Naive B cell (primary cell): ENCODE data around the gene SAMD4A. TPM values are rescaled to one million over a fixed set of nuclear protein-coding genes. Genes with fewer than 3 reads are reported as not detected.
A peak's percentile ranks its signal among the peaks of the same experiment; 100 is the strongest.

ENCODE experiments used
- ATAC-seq, 2 donors: fragments of 150-1000 bp; cut with Tn5 transposase; 2 replicates each; pipeline ENCODE4 v1.10.0; 2021; ENCODE audit warnings: low read depth in 2 of 2, mild to moderate bottlenecking in 2 of 2, moderate library complexity in 2 of 2
- DNase-seq: peaks from one replicate; pipeline ENCODE4 v3.0.0; 2022
- H3K27ac Mint-ChIP-seq, 6 donors: one replicate each; pipeline ENCODE4 v1.8.0; 2020 to 2022; ENCODE audit warnings: mild to moderate bottlenecking in 6 of 6, mixed read lengths in 6 of 6, moderate library complexity in 5 of 6, inconsistent platforms in 2 of 6
- H3K27me3 Mint-ChIP-seq, 3 donors: one replicate each; pipeline ENCODE4 v1.8.0; 2021 to 2022; ENCODE audit warnings: mixed read lengths in 3 of 3, mild to moderate bottlenecking in 1 of 3
- H3K36me3 Mint-ChIP-seq, 2 donors: one replicate each; pipeline ENCODE4 v1.8.0; 2020 to 2022; ENCODE audit warnings: mixed read lengths in 2 of 2, inconsistent platforms in 1 of 2, mild to moderate bottlenecking in 1 of 2
- H3K4me1 Mint-ChIP-seq, 3 donors: one replicate each; pipeline ENCODE4 v1.8.0; 2020 to 2022; ENCODE audit warnings: mixed read lengths in 3 of 3, inconsistent platforms in 1 of 3, mild to moderate bottlenecking in 1 of 3, moderate library complexity in 1 of 3
- H3K4me3 Mint-ChIP-seq, 8 donors: one replicate each; pipeline ENCODE4 v1.8.0; 2020 to 2022; ENCODE audit warnings: mild to moderate bottlenecking in 8 of 8, mixed read lengths in 8 of 8, moderate library complexity in 8 of 8, inconsistent platforms in 2 of 8
- H3K9me3 Mint-ChIP-seq, 7 donors: one replicate each; pipeline ENCODE4 v1.8.0; 2020 to 2022; ENCODE audit warnings: mixed read lengths in 7 of 7, mild to moderate bottlenecking in 5 of 7, inconsistent platforms in 2 of 7, moderate library complexity in 1 of 7
- polyA plus RNA-seq, 6 donors: library from polyadenylated mRNA; unstranded; fragments of 300-500 nt; fragmentation: Illumina TruSeq; gene quantifications; one replicate each; pipeline ENCODE4 v1.2.3, GENCODE V29; 2021; ENCODE audit warnings: low read depth in 6 of 6

SAMD4A gene
- polyA plus RNA-seq, 6 donors from 2014 or later = 0.84 to 2.1 (median 1.2) TPM; not detected in 1

- no peak for ATAC-seq
- Mint-ChIP-seq H3K36me3 (no peaks in the 10 kb centered on the region), H3K4me1 (peaks cover 7 to 9% (median 8%) of the 10 kb centered on the region in 3 donors), H3K27ac (no peak overlapping the region), H3K4me3 (no peak overlapping the region), H3K27me3 (no peaks in the 10 kb centered on the region), H3K9me3 (no peaks in the 10 kb centered on the region)
- DNase-seq = no peak
Measured at GRCh38 chr14:54650959-54651351, 84.0 kb downstream of the SAMD4A start.

DNA sequence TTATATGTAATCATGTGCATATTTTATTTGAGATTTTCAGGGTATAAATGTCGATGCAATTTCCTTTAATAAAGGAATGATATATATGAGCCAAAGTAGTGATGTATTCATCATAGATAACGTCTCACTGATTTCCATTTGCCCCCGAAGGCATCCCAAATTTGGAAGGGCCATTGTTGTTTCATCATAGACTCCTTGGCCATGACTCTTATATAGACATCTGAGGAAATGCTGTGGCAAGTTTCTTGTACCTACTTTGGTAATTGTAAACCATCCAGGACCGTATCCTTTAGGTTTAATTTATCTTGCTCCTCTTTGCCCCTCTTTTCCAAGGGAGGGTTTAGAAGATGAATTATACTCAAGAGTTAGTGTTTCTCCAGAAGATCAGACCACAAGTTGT, 84.7 kb downstream of the SAMD4A start:
- no peak for DNase-seq
- no peak overlapping the region for H3K27ac Mint-ChIP-seq
- no peak for ATAC-seq

GRCh38 chr14:54652188-54652587, 85.3 kb downstream of the SAMD4A start:
- no peaks in the 10 kb centered on the region for H3K9me3 Mint-ChIP-seq
- ATAC-seq = no peak
- no peaks in the 10 kb centered on the region for H3K36me3 Mint-ChIP-seq
- H3K4me3 Mint-ChIP-seq = no peak overlapping the region
- no peak overlapping the region for H3K27ac Mint-ChIP-seq
- no peaks in the 10 kb centered on the region for H3K27me3 Mint-ChIP-seq
- peaks cover 7 to 8% (median 8%) of the 10 kb centered on the region in 3 donors for H3K4me1 Mint-ChIP-seq
- no peak for DNase-seq

More for the DNA sequence above, 84.7 kb downstream of the SAMD4A start:
- H3K27me3 Mint-ChIP-seq = no peaks in the 10 kb centered on the region
- H3K9me3 Mint-ChIP-seq = no peaks in the 10 kb centered on the region
- H3K4me3 Mint-ChIP-seq = no peak overlapping the region
- peaks cover 7 to 8% (median 8%) of the 10 kb centered on the region in 3 donors for H3K4me1 Mint-ChIP-seq
- no peaks in the 10 kb centered on the region for H3K36me3 Mint-ChIP-seq

- Mint-ChIP-seq H3K36me3 (no peaks in the 10 kb centered on the region), H3K27me3 (no peaks in the 10 kb centered on the region), H3K4me3 (no peak overlapping the region), H3K27ac (no peak overlapping the region), H3K9me3 (no peaks in the 10 kb centered on the region), H3K4me1 (peaks cover 7 to 8% (median 8%) of the 10 kb centered on the region in 3 donors)
- no peak for ATAC-seq
- DNase-seq = no peak
Measured at GRCh38 chr14:54652605-54653052, 85.7 kb downstream of the SAMD4A start.

- Mint-ChIP-seq H3K36me3 (no peaks in the 10 kb centered on the region), H3K4me1 (peaks cover 7 to 13% (median 8%) of the 10 kb centered on the region in 3 donors), H3K27me3 (no peaks in the 10 kb centered on the region), H3K27ac (peak overlapping the region in 2 of 6 donors; percentile 49 to 84), H3K4me3 (no peak overlapping the region), H3K9me3 (no peaks in the 10 kb centered on the region)
- ATAC-seq = no peak
- DNase-seq = no peak
Measured at GRCh38 chr14:54653712-54654469, 87.0 kb downstream of the SAMD4A start.

DNA sequence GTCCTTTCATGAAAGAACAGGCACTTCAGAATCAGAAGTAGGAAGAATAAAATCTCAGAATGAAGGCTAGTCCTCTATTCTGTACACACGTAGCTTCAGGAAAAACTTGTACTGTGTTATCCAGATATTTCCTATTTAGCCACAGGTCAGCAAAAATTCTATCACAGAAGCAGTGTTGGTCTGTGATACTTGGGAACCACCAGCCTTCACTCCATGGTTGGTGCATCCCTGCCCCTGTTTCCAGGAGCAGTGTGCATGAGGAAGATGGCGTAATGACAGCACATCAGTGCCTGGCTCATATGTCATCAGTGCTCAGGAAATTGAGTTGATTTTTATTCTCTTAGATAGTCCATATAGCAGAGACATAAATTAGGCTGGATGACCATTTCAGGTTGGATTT, 87.7 kb downstream of the SAMD4A start:
- H3K36me3 Mint-ChIP-seq = no peaks in the 10 kb centered on the region
- H3K27ac Mint-ChIP-seq = peak overlapping the region in 1 of 6 donors; percentile 49
- H3K4me1 Mint-ChIP-seq = peaks cover 7 to 13% (median 8%) of the 10 kb centered on the region in 3 donors
- DNase-seq (no peak), ATAC-seq (no peak)
- no peak overlapping the region for H3K4me3 Mint-ChIP-seq
- no peaks in the 10 kb centered on the region for H3K27me3 Mint-ChIP-seq
- no peaks in the 10 kb centered on the region for H3K9me3 Mint-ChIP-seq

DNA sequence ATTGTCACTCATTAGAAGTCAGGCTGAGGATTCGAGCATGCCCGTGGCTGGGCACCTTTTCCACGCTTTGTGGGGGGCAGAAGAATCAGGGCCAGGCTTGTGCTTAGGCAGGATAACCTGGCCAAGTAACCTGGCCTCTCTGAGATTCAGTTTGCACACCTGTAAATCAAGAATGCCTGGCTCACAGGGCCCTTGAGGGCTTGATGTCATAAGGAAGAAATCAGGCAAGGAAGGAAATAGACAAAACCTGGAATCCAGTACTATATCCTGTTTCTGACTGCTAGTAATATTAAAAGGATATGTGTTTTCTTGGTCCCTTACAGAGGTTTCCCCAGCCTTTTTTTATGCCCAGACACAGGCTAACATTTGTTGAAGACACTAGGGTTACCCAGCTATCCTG, 91.9 kb downstream of the SAMD4A start:
- peaks cover 0 to 2% (median 0%) of the 10 kb centered on the region in 7 donors for H3K9me3 Mint-ChIP-seq
- peaks cover 4 to 19% (median 12%) of the 10 kb centered on the region in 3 donors for H3K4me1 Mint-ChIP-seq
- DNase-seq (no peak), ATAC-seq (no peak)
- H3K4me3 Mint-ChIP-seq = no peak overlapping the region
- H3K27me3 Mint-ChIP-seq = no peaks in the 10 kb centered on the region
- H3K27ac Mint-ChIP-seq = no peak overlapping the region
- H3K36me3 Mint-ChIP-seq = no peaks in the 10 kb centered on the region

DNA sequence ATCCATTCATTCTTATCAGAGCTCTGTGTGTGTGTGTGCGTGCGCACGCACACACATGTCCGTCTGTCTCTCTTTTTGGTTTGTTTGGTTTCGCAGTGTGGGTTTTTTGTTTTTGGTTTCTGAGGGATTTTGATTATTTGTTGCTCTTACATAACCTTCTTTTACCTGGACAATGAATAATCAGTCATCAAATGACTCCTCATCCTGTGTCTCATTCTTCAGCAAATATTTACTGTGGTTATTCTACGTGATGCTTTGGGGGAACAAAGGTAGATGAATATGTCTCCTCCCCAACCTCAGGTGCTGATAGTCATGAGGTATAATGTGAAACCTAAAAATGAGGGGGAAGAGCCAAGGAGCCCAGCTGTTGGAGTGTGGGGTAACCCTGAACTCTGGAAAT, 92.4 kb downstream of the SAMD4A start:
- Mint-ChIP-seq H3K4me3 (no peak overlapping the region), H3K9me3 (peaks cover 0 to 2% (median 0%) of the 10 kb centered on the region in 7 donors), H3K4me1 (peaks cover 8 to 24% (median 15%) of the 10 kb centered on the region in 3 donors), H3K36me3 (no peaks in the 10 kb centered on the region), H3K27me3 (no peaks in the 10 kb centered on the region), H3K27ac (peak overlapping the region in 1 of 6 donors; percentile 9)
- ATAC-seq (no peak), DNase-seq (no peak)

DNA sequence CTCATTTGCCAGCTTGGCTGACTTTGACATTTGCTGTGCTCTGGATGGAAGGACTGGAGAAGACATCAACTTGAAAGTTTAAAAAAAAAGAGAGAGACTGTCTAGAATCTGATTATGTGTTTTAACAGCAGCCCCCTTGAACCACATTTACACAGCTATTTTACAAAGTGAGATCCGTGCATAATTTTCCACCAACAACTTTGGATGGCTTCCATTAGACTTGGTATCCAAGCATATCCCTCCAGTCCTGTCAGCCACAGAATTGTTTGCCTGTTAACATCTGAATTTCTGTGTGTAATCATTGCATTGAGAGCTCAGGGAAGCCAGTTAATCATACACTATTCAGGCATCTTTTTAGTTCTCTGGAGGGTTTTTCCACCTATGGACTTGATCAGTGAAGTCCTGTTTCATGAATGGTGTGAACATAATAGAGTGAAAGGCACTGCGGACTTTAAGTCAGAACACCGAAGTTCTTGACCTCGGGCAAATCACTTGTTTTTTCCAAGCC, 93.7 kb downstream of the SAMD4A start:
- H3K27me3 Mint-ChIP-seq = no peaks in the 10 kb centered on the region
- peaks cover 11 to 32% (median 25%) of the 10 kb centered on the region in 3 donors for H3K4me1 Mint-ChIP-seq
- DNase-seq (no peak), ATAC-seq (no peak)
- no peak overlapping the region for H3K27ac Mint-ChIP-seq
- peaks cover 0 to 2% (median 0%) of the 10 kb centered on the region in 7 donors for H3K9me3 Mint-ChIP-seq
- no peaks in the 10 kb centered on the region for H3K36me3 Mint-ChIP-seq
- no peak overlapping the region for H3K4me3 Mint-ChIP-seq

GRCh38 chr14:54662491-54663133, 95.7 kb downstream of the SAMD4A start:
- no peak for DNase-seq
- Mint-ChIP-seq H3K4me3 (no peak overlapping the region), H3K27ac (no peak overlapping the region), H3K27me3 (no peaks in the 10 kb centered on the region), H3K36me3 (no peaks in the 10 kb centered on the region), H3K9me3 (peaks cover 0 to 2% (median 0%) of the 10 kb centered on the region in 7 donors), H3K4me1 (peaks cover 14 to 38% (median 31%) of the 10 kb centered on the region in 3 donors)
- ATAC-seq = no peak

GRCh38 chr14:54664961-54665360, 98.0 kb downstream of the SAMD4A start:
- no peak for DNase-seq
- Mint-ChIP-seq H3K4me1 (peaks cover 14 to 38% (median 31%) of the 10 kb centered on the region in 3 donors), H3K27ac (peak overlapping the region in 1 of 6 donors; percentile 7), H3K4me3 (no peak overlapping the region), H3K36me3 (peaks cover 6 to 7% of the 10 kb centered on the region in 2 donors), H3K9me3 (peaks cover 0 to 2% (median 0%) of the 10 kb centered on the region in 7 donors), H3K27me3 (no peaks in the 10 kb centered on the region)
- no peak for ATAC-seq

GRCh38 chr14:54665946-54666345, 99.0 kb downstream of the SAMD4A start:
- Mint-ChIP-seq H3K36me3 (peaks cover 6 to 7% of the 10 kb centered on the region in 2 donors), H3K27me3 (no peaks in the 10 kb centered on the region), H3K9me3 (peaks cover 0 to 2% (median 0%) of the 10 kb centered on the region in 7 donors), H3K27ac (peak overlapping the region in 2 of 6 donors; percentile 44 to 63), H3K4me3 (peak overlapping the region in 1 of 8 donors; percentile 30), H3K4me1 (peaks cover 14 to 38% (median 31%) of the 10 kb centered on the region in 3 donors)
- ATAC-seq (peak; percentile 27 to 56), DNase-seq (no peak)

DNA sequence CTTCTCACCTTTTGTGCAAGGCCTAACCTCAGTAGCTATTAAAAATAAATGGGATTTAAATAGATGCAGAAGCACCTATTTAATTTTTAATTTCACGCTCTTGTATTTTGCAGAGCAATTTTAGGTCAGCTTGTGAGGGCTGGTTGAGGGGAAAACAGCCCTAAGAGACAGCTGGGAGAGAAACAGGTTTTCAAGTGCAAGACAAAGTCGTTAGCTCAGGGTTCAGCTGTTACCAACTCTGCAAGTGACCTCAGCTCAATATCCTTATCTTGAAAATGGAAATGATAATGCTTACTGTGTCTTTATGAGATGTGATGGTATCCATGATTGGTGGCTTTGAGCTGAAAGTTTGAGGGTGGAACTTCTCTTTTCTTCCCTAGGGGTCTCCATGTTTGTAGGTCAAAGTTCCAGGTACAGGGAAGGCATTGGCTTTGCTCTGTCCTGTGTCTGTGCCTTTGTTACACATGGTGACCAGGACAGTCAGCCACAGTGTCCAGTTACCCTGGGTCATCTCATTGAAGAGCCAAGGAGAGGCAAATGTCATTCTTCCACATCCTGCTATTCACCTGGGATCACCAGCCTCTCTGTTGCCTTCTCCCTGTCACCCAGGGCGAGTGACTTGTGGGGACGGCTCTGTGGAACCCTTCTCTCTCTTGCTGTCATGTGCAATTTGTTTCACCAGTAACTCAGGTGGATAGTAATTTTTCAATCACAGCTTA, 100.3 kb downstream of the SAMD4A start:
- peaks cover 6 to 7% of the 10 kb centered on the region in 2 donors for H3K36me3 Mint-ChIP-seq
- no peak for ATAC-seq
- DNase-seq = no peak
- peaks cover 0 to 2% (median 0%) of the 10 kb centered on the region in 7 donors for H3K9me3 Mint-ChIP-seq
- H3K27me3 Mint-ChIP-seq = no peaks in the 10 kb centered on the region
- no peak overlapping the region for H3K4me3 Mint-ChIP-seq
- peak overlapping the region in 3 of 6 donors; percentile 10 to 68 (median 22) for H3K27ac Mint-ChIP-seq
- peaks cover 14 to 32% (median 29%) of the 10 kb centered on the region in 3 donors for H3K4me1 Mint-ChIP-seq
